ENCODE measurements around the gene THSD7A.

Gene THSD7A

GRCh38 chr7:11331128-11332102 is 500.6 kb downstream of the THSD7A start:
- DNase-seq (ENCODE audit: low spot score) = no peak

- no peak for DNase-seq (ENCODE audit: low spot score)
Observed at GRCh38 chr7:11330717-11331116, 501.3 kb downstream of the THSD7A start.

GRCh38 chr7:11330208-11330607 is 501.8 kb downstream of the THSD7A start:
- DNase-seq (ENCODE audit: low spot score) = no peak

- DNase-seq (ENCODE audit: low spot score) = no peak
Observed at GRCh38 chr7:11329626-11330025, 502.4 kb downstream of the THSD7A start.

GRCh38 chr7:11328309-11328708 is 503.7 kb downstream of the THSD7A start:
- DNase-seq (ENCODE audit: low spot score) = no peak

- DNase-seq (ENCODE audit: low spot score) = no peak
Observed at GRCh38 chr7:11327633-11328032, 504.4 kb downstream of the THSD7A start.

Measured in CD4-positive, alpha-beta T cell treated with Interleukin-6 at 100 ng/mL for 8 hours (primary cell).